ENCODE data around the gene SLC6A12. TPM values are rescaled to one million over a fixed set of nuclear protein-coding genes. Genes with fewer than 3 reads are reported as not detected.
A peak's percentile ranks its signal among the peaks of the same experiment; 100 is the strongest.

The SLC6A12 gene
- total and polyA plus RNA-seq, 8 donors: 0.37 to 8.4 (median 1.4) TPM

DNA sequence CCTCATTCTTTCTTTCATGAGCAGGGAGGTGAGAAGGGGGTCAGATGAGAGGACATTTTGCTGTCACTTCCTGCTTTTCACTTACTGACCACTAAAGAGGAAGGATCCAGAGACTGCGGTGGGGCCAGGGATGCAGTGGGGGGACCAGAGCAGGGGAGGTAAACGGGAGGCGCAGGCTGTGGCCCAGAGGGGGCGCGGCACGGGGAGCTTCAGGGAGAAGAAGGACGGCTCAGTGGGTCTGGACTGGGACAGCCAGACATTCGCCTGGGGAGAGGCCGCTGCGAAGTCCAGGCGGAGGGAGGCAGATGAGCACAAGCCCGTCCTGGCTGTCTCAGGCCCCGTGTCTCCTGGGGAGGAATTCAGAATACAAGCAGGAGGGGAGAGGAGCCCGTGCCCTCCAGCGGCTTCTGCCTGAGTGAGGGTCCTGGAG lies 41.2 kb downstream of the SLC6A12 start:
- DNase-seq: peak in 1 of 6 donors; percentile 57
- intact Hi-C loops (cut with DNase I): no loop called here
- FAIRE-seq: no peak
- ATAC-seq: peak in 1 of 4 donors; percentile 35
- TF ChIP-seq, protein P1, sequence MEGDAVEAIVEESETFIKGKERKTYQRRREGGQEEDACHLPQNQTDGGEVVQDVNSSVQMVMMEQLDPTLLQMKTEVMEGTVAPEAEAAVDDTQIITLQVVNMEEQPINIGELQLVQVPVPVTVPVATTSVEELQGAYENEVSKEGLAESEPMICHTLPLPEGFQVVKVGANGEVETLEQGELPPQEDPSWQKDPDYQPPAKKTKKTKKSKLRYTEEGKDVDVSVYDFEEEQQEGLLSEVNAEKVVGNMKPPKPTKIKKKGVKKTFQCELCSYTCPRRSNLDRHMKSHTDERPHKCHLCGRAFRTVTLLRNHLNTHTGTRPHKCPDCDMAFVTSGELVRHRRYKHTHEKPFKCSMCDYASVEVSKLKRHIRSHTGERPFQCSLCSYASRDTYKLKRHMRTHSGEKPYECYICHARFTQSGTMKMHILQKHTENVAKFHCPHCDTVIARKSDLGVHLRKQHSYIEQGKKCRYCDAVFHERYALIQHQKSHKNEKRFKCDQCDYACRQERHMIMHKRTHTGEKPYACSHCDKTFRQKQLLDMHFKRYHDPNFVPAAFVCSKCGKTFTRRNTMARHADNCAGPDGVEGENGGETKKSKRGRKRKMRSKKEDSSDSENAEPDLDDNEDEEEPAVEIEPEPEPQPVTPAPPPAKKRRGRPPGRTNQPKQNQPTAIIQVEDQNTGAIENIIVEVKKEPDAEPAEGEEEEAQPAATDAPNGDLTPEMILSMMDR (IDR thresholded peaks at IDR 0.05): no peak
- H3K27ac ChIP-seq: no peak overlapping the region
- no peak overlapping the region for H3K4me3 ChIP-seq
- no peaks in the 10 kb centered on the region for H3K9me3 ChIP-seq
- 79 to 83% methylated on average over 15 of the region's 15 CpGs for WGBS, 2 donors
- H3K27me3 ChIP-seq: no peaks in the 10 kb centered on the region
- no peaks in the 10 kb centered on the region for H3K36me3 ChIP-seq
- no peaks in the 10 kb centered on the region for H3K4me1 ChIP-seq

GRCh38 chr12:171743-172676 lies 41.9 kb downstream of the SLC6A12 start:
- WGBS, 2 donors: 48 to 62% methylated on average over 18 of the region's 18 CpGs
- Histone ChIP-seq H3K27me3 (no peaks in the 10 kb centered on the region), H3K9me3 (no peaks in the 10 kb centered on the region), H3K4me3 (no peak overlapping the region), H3K4me1 (no peaks in the 10 kb centered on the region), H3K27ac (no peak overlapping the region), H3K36me3 (no peaks in the 10 kb centered on the region)
- TF ChIP-seq, protein P1 (IDR thresholded peaks at IDR 0.05): no peak
- DNase-seq (peak in 1 of 6 donors; percentile 59), ATAC-seq (peak in 1 of 4 donors; percentile 15), FAIRE-seq (no peak)
- intact Hi-C loops (cut with DNase I): no loop called here

DNA sequence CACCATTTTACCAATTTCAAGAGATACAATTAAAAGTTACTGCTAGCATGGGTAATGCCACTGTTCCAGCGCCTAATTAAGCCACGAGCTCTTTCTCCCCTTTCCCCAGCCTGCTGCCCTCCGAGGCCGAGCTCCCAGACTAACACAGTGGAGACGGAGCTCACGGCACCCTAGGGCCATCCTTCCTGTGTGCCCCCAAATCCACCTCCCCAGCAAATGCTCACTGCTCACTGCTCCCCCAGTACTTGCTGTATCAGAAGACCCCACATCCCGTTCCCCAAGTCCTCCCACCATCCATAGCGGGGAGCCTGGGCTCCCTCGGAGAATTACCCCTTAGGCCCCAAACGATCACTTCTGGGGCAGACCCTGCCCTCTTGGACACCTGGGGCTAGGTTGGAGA lies 42.7 kb downstream of the SLC6A12 start:
- no peaks in the 10 kb centered on the region for H3K4me1 ChIP-seq
- no peak overlapping the region for H3K27ac ChIP-seq
- peak in 1 of 6 donors; percentile 28 for DNase-seq
- FAIRE-seq: no peak
- WGBS, 2 donors: 76 to 86% methylated on average over 10 of the region's 10 CpGs
- intact Hi-C loops (cut with DNase I): no loop called here
- ATAC-seq: no peak
- H3K27me3 ChIP-seq: no peaks in the 10 kb centered on the region
- H3K9me3 ChIP-seq: no peaks in the 10 kb centered on the region
- H3K4me3 ChIP-seq: no peak overlapping the region
- no peaks in the 10 kb centered on the region for H3K36me3 ChIP-seq
- TF ChIP-seq, protein P1 (IDR thresholded peaks at IDR 0.05): no peak

- FAIRE-seq (no peak), DNase-seq (peak in 1 of 6 donors; percentile 29), ATAC-seq (no peak)
- no peaks in the 10 kb centered on the region for H3K36me3 ChIP-seq
- intact Hi-C loops (cut with DNase I): no loop called here
- H3K27ac ChIP-seq: no peak overlapping the region
- WGBS, 2 donors: 75 to 82% methylated on average over 29 of the region's 29 CpGs
- H3K4me3 ChIP-seq: no peak overlapping the region
- H3K27me3 ChIP-seq: no peaks in the 10 kb centered on the region
- TF ChIP-seq, protein P1 (IDR thresholded peaks at IDR 0.05): no peak
- H3K4me1 ChIP-seq: no peaks in the 10 kb centered on the region
- H3K9me3 ChIP-seq: no peaks in the 10 kb centered on the region
These were observed 43.4 kb downstream of the SLC6A12 start for GRCh38 chr12:170371-171225.

Measured in pancreas (tissue), 10 donors.